HUES48 (cell line): ENCODE data around the gene SLC6A19.

Experiments
- H3K27ac ChIP-seq: one replicate; pipeline ENCODE4 v1.7.0; 2013; ENCODE audit warnings: low read depth, low read length, inconsistent platforms
- H3K27me3 ChIP-seq: 2 replicates; pipeline ENCODE4 v1.6.1; 2013; ENCODE audit warnings: mild to moderate bottlenecking, low read length; ENCODE audit not compliant: control insufficient read depth, insufficient read depth
- H3K36me3 ChIP-seq: 2 replicates; pipeline ENCODE4 v1.6.1; 2013; ENCODE audit warnings: low read length; ENCODE audit not compliant: control insufficient read depth, insufficient read depth
- H3K4me1 ChIP-seq: 2 replicates; pipeline ENCODE4 v1.6.1; 2013; ENCODE audit warnings: mild to moderate bottlenecking, low read length; ENCODE audit not compliant: control insufficient read depth, insufficient read depth
- H3K4me3 ChIP-seq: 2 replicates; pipeline ENCODE4 v1.5.1; 2013; ENCODE audit warnings: mild to moderate bottlenecking, low read depth, low read length
- H3K9ac ChIP-seq: 2 replicates; pipeline ENCODE4 v1.6.1; 2013; ENCODE audit warnings: mild to moderate bottlenecking, low read depth, low read length, moderate library complexity
- H3K9me3 ChIP-seq: 2 replicates; pipeline ENCODE4 v1.6.1; 2013; ENCODE audit warnings: low read length; ENCODE audit not compliant: control insufficient read depth, insufficient read depth

Gene SLC6A19

GRCh38 chr5:1189269-1189668 is 12.1 kb upstream of the SLC6A19 start:
- Histone ChIP-seq H3K9me3 (no peaks in the 10 kb centered on the region), H3K36me3 (no peaks in the 10 kb centered on the region), H3K4me3 (no peak overlapping the region), H3K27me3 (no peaks in the 10 kb centered on the region; the same call in 1 of the 2 replicates), H3K4me1 (no peaks in the 10 kb centered on the region), H3K9ac (no peak overlapping the region), H3K27ac (no peak overlapping the region)

- H3K9me3 ChIP-seq = no peaks in the 10 kb centered on the region
- H3K36me3 ChIP-seq = no peaks in the 10 kb centered on the region
- no peaks in the 10 kb centered on the region; the same call in 1 of the 2 replicates for H3K27me3 ChIP-seq
- no peak overlapping the region for H3K4me3 ChIP-seq
- no peaks in the 10 kb centered on the region for H3K4me1 ChIP-seq
- no peak overlapping the region for H3K27ac ChIP-seq
- H3K9ac ChIP-seq = no peak overlapping the region
Measured at GRCh38 chr5:1190278-1190677, 11.1 kb upstream of the SLC6A19 start.

GRCh38 chr5:1190837-1191239 is 10.6 kb upstream of the SLC6A19 start:
- no peak overlapping the region for H3K27ac ChIP-seq
- no peaks in the 10 kb centered on the region for H3K36me3 ChIP-seq
- H3K4me1 ChIP-seq = no peaks in the 10 kb centered on the region
- no peaks in the 10 kb centered on the region; the same call in 1 of the 2 replicates for H3K27me3 ChIP-seq
- H3K4me3 ChIP-seq = no peak overlapping the region
- no peak overlapping the region for H3K9ac ChIP-seq
- no peaks in the 10 kb centered on the region for H3K9me3 ChIP-seq

GRCh38 chr5:1192971-1193590 is 8.3 kb upstream of the SLC6A19 start:
- Histone ChIP-seq H3K9me3 (no peaks in the 10 kb centered on the region), H3K27ac (no peak overlapping the region), H3K4me1 (no peaks in the 10 kb centered on the region), H3K36me3 (no peaks in the 10 kb centered on the region), H3K9ac (no peak overlapping the region), H3K4me3 (no peak overlapping the region), H3K27me3 (no peaks in the 10 kb centered on the region; the same call in 1 of the 2 replicates)

- Histone ChIP-seq H3K9me3 (no peaks in the 10 kb centered on the region), H3K4me1 (no peaks in the 10 kb centered on the region), H3K27ac (no peak overlapping the region), H3K4me3 (no peak overlapping the region), H3K9ac (no peak overlapping the region), H3K36me3 (no peaks in the 10 kb centered on the region), H3K27me3 (no peaks in the 10 kb centered on the region; the same call in 1 of the 2 replicates)
Measured at GRCh38 chr5:1193591-1193985, 7.8 kb upstream of the SLC6A19 start.

DNA sequence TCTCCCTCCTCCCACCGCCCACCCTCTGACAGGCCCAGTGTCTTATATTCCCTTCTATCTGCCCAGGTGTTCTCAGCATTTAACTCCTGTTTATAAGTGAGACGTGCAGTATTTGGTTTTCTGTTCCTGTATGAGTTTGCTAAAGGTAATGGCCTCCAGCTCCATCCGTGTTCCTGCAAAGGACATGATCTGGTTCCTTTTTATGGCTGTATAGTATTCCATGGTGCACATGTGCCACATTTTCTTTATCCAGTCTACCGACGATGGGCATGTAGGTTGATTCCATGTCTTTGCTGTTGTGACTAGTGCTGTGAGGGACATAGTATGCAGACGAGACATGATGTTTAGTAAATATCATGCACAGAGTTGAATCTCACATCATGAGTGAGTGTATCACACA is 7.0 kb upstream of the SLC6A19 start:
- H3K9me3 ChIP-seq = no peaks in the 10 kb centered on the region
- no peak overlapping the region for H3K4me3 ChIP-seq
- no peaks in the 10 kb centered on the region; the same call in 1 of the 2 replicates for H3K27me3 ChIP-seq
- no peaks in the 10 kb centered on the region for H3K4me1 ChIP-seq
- H3K27ac ChIP-seq = no peak overlapping the region
- no peak overlapping the region for H3K9ac ChIP-seq
- no peaks in the 10 kb centered on the region for H3K36me3 ChIP-seq

DNA sequence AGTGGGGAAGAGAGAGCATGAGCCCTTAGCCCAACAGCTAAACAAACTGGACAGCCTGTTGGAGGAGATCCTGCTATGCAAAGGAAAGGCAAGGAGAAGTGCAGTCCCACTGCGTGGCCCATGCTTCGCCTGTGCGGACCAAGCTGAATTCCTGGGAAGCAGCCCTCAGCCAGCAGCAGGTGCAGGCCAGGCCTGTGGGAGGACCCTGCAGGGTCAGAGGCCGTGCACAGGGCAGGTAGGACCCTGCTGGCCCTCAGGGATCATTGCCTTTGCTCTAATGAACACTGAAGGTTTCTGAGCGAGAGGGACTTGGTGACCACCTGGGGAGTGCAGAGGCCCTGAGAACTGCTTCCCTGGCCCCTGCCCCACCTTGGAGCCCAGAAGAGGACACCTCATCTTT is 6.0 kb upstream of the SLC6A19 start:
- no peaks in the 10 kb centered on the region for H3K9me3 ChIP-seq
- no peaks in the 10 kb centered on the region for H3K4me1 ChIP-seq
- H3K27me3 ChIP-seq = no peaks in the 10 kb centered on the region; the same call in 1 of the 2 replicates
- H3K36me3 ChIP-seq = no peaks in the 10 kb centered on the region
- no peak overlapping the region for H3K27ac ChIP-seq
- H3K9ac ChIP-seq = no peak overlapping the region
- no peak overlapping the region for H3K4me3 ChIP-seq

DNA sequence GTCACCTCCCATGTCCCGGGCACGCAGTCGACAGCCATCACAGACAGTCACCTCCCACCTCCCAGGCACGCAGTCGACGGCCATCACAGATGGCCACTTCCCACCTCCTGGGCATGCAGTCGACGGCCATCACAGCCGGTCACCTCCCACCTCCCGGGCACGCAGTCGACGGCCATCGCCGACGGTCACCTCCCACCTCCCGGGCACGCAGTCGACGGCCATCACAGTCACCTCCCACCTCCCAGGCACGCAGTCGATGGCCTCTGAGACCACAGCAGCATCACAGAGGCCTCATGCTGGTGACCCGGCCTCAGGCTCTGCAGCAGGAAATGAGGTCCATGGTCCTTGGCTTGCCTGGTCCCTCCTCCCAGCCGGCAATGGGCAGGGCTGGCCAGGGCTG is 5.5 kb upstream of the SLC6A19 start:
- Histone ChIP-seq H3K36me3 (no peaks in the 10 kb centered on the region), H3K9me3 (no peaks in the 10 kb centered on the region), H3K9ac (no peak overlapping the region), H3K27ac (no peak overlapping the region), H3K4me1 (no peaks in the 10 kb centered on the region), H3K27me3 (no peaks in the 10 kb centered on the region; the same call in 1 of the 2 replicates), H3K4me3 (no peak overlapping the region)

GRCh38 chr5:1196562-1196961 is 4.8 kb upstream of the SLC6A19 start:
- H3K4me1 ChIP-seq = no peaks in the 10 kb centered on the region
- H3K9me3 ChIP-seq = no peaks in the 10 kb centered on the region
- H3K27ac ChIP-seq = no peak overlapping the region
- no peak overlapping the region for H3K4me3 ChIP-seq
- no peaks in the 10 kb centered on the region for H3K36me3 ChIP-seq
- no peak overlapping the region for H3K9ac ChIP-seq
- no peaks in the 10 kb centered on the region; the same call in 1 of the 2 replicates for H3K27me3 ChIP-seq

GRCh38 chr5:1197876-1198666 is 3.3 kb upstream of the SLC6A19 start:
- no peak overlapping the region for H3K4me3 ChIP-seq
- no peaks in the 10 kb centered on the region for H3K36me3 ChIP-seq
- H3K27me3 ChIP-seq = no peaks in the 10 kb centered on the region; the same call in 1 of the 2 replicates
- no peak overlapping the region for H3K9ac ChIP-seq
- H3K4me1 ChIP-seq = no peaks in the 10 kb centered on the region
- no peaks in the 10 kb centered on the region for H3K9me3 ChIP-seq
- no peak overlapping the region for H3K27ac ChIP-seq

DNA sequence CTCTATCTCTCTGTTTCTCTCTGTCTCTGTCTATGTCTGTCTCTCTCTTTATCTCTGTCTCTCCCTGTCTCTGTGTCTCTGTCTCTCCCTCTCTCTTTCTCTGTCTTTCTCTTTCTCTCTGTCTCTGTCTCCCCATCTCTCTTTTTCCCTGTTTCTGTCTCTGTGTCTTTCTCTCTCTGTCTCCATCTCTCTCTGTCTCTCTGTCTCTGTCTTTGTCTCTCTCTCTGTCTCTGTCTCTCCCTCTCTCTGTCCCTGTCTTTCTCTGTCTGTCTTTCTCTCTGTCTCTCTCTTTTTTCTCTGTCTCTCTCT is 2.1 kb upstream of the SLC6A19 start:
- no peak overlapping the region for H3K27ac ChIP-seq
- H3K9ac ChIP-seq = no peak overlapping the region
- H3K4me3 ChIP-seq = no peak overlapping the region
- H3K36me3 ChIP-seq = no peaks in the 10 kb centered on the region
- H3K9me3 ChIP-seq = no peaks in the 10 kb centered on the region
- no peaks in the 10 kb centered on the region; the same call in 1 of the 2 replicates for H3K27me3 ChIP-seq
- H3K4me1 ChIP-seq = no peaks in the 10 kb centered on the region
